OCI-LY1 (cell line): ENCODE results near the gene KCTD3.

Source experiments
- H2AFZ ChIP-seq: fragments of 200-600 bp; sonication (generic), shearing (Covaris generic); 2 replicates; pipeline ENCODE4 v1.6.0; 2014; ENCODE audit warnings: antibody characterized with exemption, mild to moderate bottlenecking, low read length
- H3F3A ChIP-seq: fragments of 200-600 bp; sonication (generic), shearing (Covaris generic); 2 replicates; pipeline ENCODE4 v1.6.0; 2014; ENCODE audit warnings: mild to moderate bottlenecking, antibody characterized with exemption, low read length, moderate library complexity; ENCODE audit not compliant: insufficient read depth
- H3K27ac ChIP-seq: fragments of 200-600 bp; sonication (generic); 2 replicates; pipeline ENCODE4 v1.5.1; 2014; ENCODE audit warnings: low read length, mixed run types, mild to moderate bottlenecking, low read depth; ENCODE audit not compliant: poor library complexity, severe bottlenecking
- H3K27me3 ChIP-seq: fragments of 200-600 bp; sonication (generic); 2 replicates; pipeline ENCODE4 v1.6.0; 2014; ENCODE audit warnings: antibody characterized with exemption, mild to moderate bottlenecking, low read length, moderate library complexity; ENCODE audit not compliant: insufficient read depth
- H3K36me3 ChIP-seq: fragments of 200-600 bp; sonication (generic); 2 replicates; pipeline ENCODE4 v1.6.1; 2014; ENCODE audit warnings: mild to moderate bottlenecking, antibody characterized with exemption, low read length, moderate library complexity, mixed read lengths; ENCODE audit not compliant: insufficient read depth
- H3K4me1 ChIP-seq: fragments of 200-600 bp; sonication (generic); 2 replicates; pipeline ENCODE4 v1.5.1; 2014; ENCODE audit warnings: mild to moderate bottlenecking, low read length, moderate library complexity; ENCODE audit not compliant: insufficient read depth, severe bottlenecking
- H3K4me2 ChIP-seq: fragments of 200-600 bp; sonication (generic), shearing (Covaris generic); 2 replicates; pipeline ENCODE4 v1.6.1; 2014; ENCODE audit warnings: low read length
- H3K4me3 ChIP-seq: fragments of 200-600 bp; sonication (generic); 2 replicates; pipeline ENCODE4 v1.5.1; 2014; ENCODE audit warnings: low read length, low read depth, mild to moderate bottlenecking, mixed read lengths; ENCODE audit not compliant: poor library complexity, severe bottlenecking
- H3K79me2 ChIP-seq: fragments of 200-600 bp; shearing (Covaris generic); 2 replicates; pipeline ENCODE4 v1.6.1; 2016; ENCODE audit warnings: mixed run types, low read length, mixed read lengths; ENCODE audit not compliant: insufficient read depth
- H3K9ac ChIP-seq: fragments of 200-600 bp; sonication (generic), shearing (Covaris generic); 2 replicates; pipeline ENCODE4 v1.6.1; 2014; ENCODE audit warnings: mild to moderate bottlenecking, low read length, mixed read lengths
- H3K9me2 ChIP-seq: fragments of 200-600 bp; sonication (generic), shearing (Covaris generic); 2 replicates; pipeline ENCODE4 v1.6.1; 2014; ENCODE audit warnings: low read depth, mild to moderate bottlenecking, low read length, mixed read lengths
- H3K9me3 ChIP-seq: fragments of 200-600 bp; shearing (Covaris generic); 2 replicates; pipeline ENCODE4 v1.6.1; 2014; ENCODE audit warnings: low read length, mixed read lengths
- H4K20me1 ChIP-seq: fragments of 200-600 bp; sonication (generic), shearing (Covaris generic); 2 replicates; pipeline ENCODE4 v1.6.0; 2016; ENCODE audit warnings: mild to moderate bottlenecking, low read length; ENCODE audit not compliant: insufficient read depth
- CTCF ChIP-seq: fragments of 200-600 bp; sonication (generic), shearing (Covaris generic); IDR thresholded peaks from 2 replicates; pipeline ENCODE4 v1.5.1; 2017; ENCODE audit warnings: mild to moderate bottlenecking, antibody characterized with exemption, low read length, moderate library complexity, mixed read lengths
- EZH2 ChIP-seq: fragments of 200-600 bp; sonication (generic), shearing (Covaris generic); IDR thresholded peaks from 2 replicates; pipeline ENCODE4 v1.8.0; 2017; ENCODE audit warnings: borderline replicate concordance, mixed run types, mild to moderate bottlenecking, antibody characterized with exemption, low read length, moderate library complexity, mixed read lengths

The KCTD3 gene

GRCh38 chr1:215556996-215557395 is 10.1 kb upstream of the KCTD3 start:
- no peaks in the 10 kb centered on the region for H3K9me2 ChIP-seq
- TF ChIP-seq EZH2 (no peak), CTCF (no peak)
- H3K9me3 ChIP-seq, result no peaks in the 10 kb centered on the region
- no peaks in the 10 kb centered on the region for H3K4me1 ChIP-seq
- H3K36me3 ChIP-seq, result no peaks in the 10 kb centered on the region
- no peaks in the 10 kb centered on the region for H3K79me2 ChIP-seq
- no peaks in the 10 kb centered on the region for H4K20me1 ChIP-seq
- no peak overlapping the region for H3K27ac ChIP-seq
- H3K27me3 ChIP-seq, result no peaks in the 10 kb centered on the region
- no peak overlapping the region for H3K4me2 ChIP-seq
- no peak overlapping the region for H2AFZ ChIP-seq
- H3K4me3 ChIP-seq, result no peak overlapping the region
- H3F3A ChIP-seq, result no peaks in the 10 kb centered on the region
- H3K9ac ChIP-seq, result no peak overlapping the region

- Histone ChIP-seq H3K9me2 (no peaks in the 10 kb centered on the region), H3K4me2 (no peak overlapping the region), H2AFZ (no peak overlapping the region)
Observed at GRCh38 chr1:215557504-215557903, 9.6 kb upstream of the KCTD3 start.

GRCh38 chr1:215557992-215558626 is 9.0 kb upstream of the KCTD3 start:
- no peak overlapping the region for H3K27ac ChIP-seq
- no peak overlapping the region for H2AFZ ChIP-seq
- H3K4me3 ChIP-seq, result no peak overlapping the region
- no peaks in the 10 kb centered on the region for H3K9me2 ChIP-seq
- no peak overlapping the region for H3K4me2 ChIP-seq
- no peaks in the 10 kb centered on the region for H3K9me3 ChIP-seq
- H4K20me1 ChIP-seq, result no peaks in the 10 kb centered on the region
- H3K79me2 ChIP-seq, result no peaks in the 10 kb centered on the region
- no peak overlapping the region for H3K9ac ChIP-seq
- no peaks in the 10 kb centered on the region for H3K4me1 ChIP-seq
- no peaks in the 10 kb centered on the region for H3F3A ChIP-seq
- TF ChIP-seq CTCF (no peak), EZH2 (no peak)
- H3K36me3 ChIP-seq, result no peaks in the 10 kb centered on the region
- no peaks in the 10 kb centered on the region for H3K27me3 ChIP-seq

More at GRCh38 chr1:215557504-215557903, 9.6 kb upstream of the KCTD3 start:
- no peak overlapping the region for H3K9ac ChIP-seq
- no peaks in the 10 kb centered on the region for H3F3A ChIP-seq
- TF ChIP-seq EZH2 (no peak), CTCF (no peak)
- no peaks in the 10 kb centered on the region for H3K27me3 ChIP-seq
- H4K20me1 ChIP-seq, result no peaks in the 10 kb centered on the region
- no peaks in the 10 kb centered on the region for H3K9me3 ChIP-seq
- no peak overlapping the region for H3K4me3 ChIP-seq
- H3K4me1 ChIP-seq, result no peaks in the 10 kb centered on the region
- no peaks in the 10 kb centered on the region for H3K36me3 ChIP-seq
- H3K27ac ChIP-seq, result no peak overlapping the region
- H3K79me2 ChIP-seq, result no peaks in the 10 kb centered on the region
